ENCODE results near the gene KYNU.

DNA sequence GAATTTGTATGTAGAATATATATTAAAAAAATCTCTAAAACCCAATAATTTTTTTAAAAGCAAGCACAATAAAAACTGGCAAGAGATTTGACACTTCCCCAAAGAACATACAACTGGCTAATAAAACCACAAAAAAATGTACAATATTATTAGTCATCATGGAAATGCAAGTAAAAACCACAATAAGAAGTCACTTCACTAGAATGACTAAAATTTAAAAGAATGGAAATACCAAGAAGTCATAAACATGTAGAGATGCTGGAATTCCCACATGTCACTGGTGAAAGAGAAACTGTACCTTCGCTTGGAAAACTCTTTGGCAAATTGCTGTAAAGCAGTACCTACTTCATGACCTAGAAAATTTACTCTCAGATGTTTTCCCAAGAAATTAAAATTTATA is 43.4 kb upstream of the KYNU start:
- TF ChIP-seq CTCF (CRISPR knock-in tag; IDR thresholded peaks at IDR 0.05) = no peak
- no peak for TF ChIP-seq AGO1 (IDR thresholded peaks at IDR 0.05; ENCODE audit: low read depth, low read length, poor library complexity, severe bottlenecking)
- TF ChIP-seq ZMYM3 (CRISPR knock-in tag; IDR thresholded peaks at IDR 0.05) = no peak
- TF ChIP-seq ZNF790 (CRISPR knock-in tag; IDR thresholded peaks at IDR 0.05; ENCODE audit: borderline replicate concordance) = no peak
- TF ChIP-seq HES4 (CRISPR knock-in tag; IDR thresholded peaks at IDR 0.05; ENCODE audit: borderline replicate concordance) = no peak

Measured in HepG2 (cell line).